GM19238 (cell line): ENCODE results near the gene CFAP299.
"Not testable (repeated sequence)": the region's sequence is repeated elsewhere in the genome, so short reads cannot be mapped to it uniquely, and the experiment has no call there.

Experiments used
- DNase-seq: peaks from one replicate; pipeline ENCODE4 v3.0.0; 2011; ENCODE audit warnings: low spot score; ENCODE audit not compliant: insufficient read length

CFAP299 gene

DNA sequence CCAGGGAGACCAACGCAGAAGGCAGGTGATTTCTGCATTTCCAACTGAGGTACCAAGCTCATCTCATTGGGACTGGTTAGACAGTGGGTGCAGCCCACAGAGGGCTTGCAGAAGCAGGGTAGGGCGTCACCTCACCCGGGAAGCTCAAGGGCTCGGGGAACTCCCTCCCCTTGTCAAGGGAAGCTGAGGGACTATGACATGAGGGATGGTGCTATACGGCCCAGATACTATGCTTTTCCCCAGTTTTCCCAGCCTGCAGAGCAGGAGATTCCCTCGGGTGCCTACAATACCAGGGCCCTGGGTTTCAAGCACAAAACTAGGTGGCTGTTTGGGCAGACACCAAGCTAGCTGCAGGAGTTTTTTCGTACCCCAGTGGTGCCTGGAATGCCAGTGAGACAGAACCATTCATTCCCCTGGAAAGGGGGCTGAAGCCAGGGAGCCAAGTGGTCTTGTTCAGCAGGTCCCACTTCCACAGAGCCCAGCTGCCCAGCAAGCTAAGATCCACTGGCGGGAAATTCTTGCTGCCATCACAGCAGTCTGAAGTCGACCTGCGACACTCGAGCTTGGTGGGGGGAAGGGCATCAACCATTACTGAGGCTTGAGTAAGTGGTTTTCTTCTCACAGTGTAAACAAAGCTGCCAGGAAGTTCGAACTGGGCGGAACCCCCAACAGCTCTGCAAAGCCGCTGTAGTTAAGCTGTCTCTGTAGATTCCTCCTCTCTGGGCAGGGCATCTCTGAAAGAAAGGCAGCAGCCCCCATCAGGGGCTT, 103.9 kb downstream of the CFAP299 start:
- not testable (repeated sequence) for DNase-seq

DNA sequence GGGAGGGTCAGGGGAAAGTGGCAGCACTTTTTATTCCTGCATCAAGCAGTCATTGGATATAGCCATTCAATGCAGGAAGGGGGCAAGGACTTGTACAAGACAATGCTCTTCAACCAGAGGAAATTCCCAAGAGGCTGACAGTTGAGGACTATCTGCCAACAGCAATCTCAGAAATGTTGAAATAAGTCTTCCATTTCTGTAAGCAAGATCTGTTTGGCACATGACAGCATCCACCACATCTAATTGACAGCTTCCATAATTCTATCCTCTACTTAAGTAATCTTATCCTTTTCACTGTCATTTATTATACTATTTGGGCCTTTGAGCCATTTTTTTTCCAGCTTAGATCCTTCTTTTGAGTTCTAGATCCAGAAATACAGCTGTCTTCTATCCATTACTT, 110.7 kb downstream of the CFAP299 start:
- no peak for DNase-seq

DNA sequence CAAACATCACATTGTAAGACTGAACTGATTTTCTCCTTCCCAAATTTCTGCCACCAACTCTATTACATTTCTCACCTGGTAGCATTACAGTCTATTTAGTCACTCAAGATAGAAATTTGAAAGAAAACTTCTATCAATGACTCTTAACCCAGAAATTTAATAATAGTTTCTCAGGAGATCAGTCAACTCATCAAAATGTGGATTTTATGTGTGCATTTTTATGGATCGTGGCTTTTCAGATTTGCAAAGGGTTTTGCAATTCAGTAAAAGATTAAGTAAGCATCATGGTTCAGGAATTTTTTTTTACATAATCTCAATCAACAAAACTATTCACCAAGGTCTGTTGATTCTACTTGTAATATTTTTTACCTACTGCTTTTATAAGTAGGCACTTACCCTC, 111.1 kb downstream of the CFAP299 start:
- DNase-seq, result no peak

DNA sequence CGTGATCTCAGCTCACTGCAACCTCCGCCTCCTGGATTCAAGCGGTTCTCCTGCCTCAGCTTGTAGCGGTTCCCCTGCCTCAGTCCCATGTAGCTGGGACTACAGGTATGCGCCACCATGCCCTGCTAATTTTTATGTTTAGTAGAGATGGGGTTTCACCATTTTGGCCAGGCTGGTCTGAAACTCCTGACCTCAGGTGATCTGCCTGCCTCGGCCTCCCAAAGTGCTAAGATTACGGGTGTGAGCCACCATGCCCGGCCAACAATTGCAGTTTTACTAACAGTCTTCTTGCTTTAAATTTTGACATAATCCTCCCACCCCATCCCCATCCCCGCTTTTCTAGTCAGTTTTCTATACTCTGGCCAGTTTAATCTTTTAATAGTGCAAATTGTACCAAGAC, 112.0 kb downstream of the CFAP299 start:
- DNase-seq, result no peak

DNA sequence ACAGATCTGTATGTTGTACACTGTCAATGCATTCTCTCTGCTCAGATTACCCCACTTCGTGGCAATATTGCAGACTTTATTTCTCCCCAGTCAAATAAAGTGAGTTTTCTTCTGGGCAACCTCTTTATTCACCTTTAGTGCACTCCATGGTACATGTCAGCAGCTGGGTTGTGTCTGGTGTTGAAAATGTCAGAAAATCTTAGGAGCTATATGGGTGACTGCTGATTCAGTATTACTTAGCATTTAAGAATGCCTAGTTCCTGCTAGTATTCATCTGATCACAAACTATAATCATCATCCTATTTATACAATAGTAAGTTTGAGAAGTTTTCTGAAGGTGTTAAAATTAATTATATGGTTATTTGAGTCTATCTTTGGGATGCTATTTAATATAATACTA, 112.5 kb downstream of the CFAP299 start:
- DNase-seq, result no peak

DNA sequence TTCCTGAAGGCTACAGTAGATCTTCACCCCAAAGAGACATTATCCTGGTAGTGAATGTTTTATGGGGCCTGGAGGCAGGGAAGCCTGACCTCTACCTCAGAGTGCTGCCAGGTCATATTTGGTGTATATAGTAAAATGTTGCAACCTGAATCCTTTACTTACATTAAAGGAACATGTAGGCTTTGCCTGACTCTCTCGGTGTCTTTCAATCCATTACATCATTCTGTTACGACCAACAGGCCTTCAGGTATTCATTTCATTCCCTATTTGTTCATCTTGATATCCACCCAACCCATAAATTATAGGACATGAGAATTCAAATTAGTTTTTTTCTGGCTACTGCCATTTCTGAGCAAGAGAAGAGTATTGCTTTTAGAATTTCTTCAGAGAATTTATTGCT, 116.5 kb downstream of the CFAP299 start:
- DNase-seq, result no peak

DNA sequence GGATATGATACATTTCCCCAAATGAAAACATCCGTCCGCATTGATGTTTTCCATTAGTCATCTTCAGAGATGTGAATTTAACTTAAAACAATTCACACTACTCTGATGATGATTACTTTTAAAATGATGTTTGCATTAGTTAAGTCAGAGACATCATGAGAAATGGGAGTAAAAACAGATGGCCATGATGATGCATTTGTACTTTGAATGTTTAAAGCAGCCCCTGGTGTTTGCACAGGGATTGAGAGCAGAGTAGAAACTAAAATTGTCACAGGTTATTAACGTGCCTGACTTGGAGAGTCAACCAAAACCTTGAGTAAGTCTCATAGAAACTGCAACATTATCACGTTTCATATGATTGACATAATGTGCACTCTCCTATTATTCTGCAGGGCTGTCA, 117.2 kb downstream of the CFAP299 start:
- no peak for DNase-seq

DNA sequence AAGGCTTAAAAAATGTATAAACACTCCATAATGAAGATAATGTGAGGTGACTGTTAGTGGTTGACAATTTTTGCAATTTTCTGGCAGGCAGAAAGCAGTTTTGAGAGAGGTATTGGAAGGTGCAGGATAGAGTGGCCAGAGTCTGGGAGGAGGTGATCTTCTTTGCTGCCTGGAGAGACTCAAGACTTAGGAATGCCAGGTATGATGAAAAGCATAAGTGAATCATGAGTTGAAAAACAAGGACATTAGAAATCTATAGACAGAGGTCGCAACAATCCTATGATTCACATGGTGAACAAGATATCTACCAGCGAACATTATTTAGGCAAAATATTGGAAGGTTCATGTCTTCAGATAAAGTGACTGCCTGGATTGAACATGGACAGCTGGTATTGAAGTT, 118.5 kb downstream of the CFAP299 start:
- no peak for DNase-seq

DNA sequence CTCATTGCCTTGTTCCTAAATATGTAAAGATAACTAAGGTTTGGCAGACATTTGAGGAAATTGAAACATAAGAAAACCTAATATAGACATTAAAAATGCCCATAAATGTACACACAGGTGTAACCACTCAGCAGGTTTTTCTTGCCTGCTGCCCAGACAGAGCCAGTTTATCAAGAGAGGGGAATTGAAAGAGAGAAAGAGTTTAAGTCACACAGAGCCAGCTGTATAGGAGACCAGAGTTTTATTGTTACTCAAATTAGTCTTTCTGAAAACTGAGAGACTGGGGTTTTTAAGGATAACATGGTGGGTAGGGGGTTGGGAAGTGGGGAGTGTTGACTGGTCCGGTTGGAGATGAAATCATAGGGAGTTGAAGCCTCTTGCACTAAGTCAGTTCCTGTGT, 119.0 kb downstream of the CFAP299 start:
- DNase-seq, result no peak

DNA sequence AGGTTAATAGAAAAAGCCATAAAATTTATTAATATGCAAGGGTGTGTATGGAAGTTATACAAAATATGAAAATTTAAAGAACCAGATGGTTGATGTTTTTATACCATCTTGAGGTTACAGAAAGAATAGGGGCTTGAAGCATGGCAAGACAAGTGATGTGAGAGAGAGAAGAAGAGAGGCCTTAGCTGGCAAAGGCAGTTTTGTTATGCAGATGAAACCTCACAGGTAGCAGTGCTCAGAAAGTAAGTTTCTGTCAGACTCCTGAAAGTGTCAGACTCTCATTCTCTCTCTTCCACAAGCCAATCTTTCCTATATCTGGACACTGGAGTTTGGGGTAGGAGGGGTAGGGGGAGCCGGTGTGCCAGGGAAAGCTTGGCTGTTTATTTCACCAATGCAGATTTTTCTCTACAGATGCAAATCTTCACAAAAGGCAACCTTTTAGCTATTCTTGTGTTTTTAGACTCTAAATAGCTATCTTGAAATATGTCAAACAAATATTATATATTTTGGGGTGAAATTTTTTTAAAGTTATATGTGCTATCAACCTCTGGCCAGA, 124.5 kb downstream of the CFAP299 start:
- no peak for DNase-seq

DNA sequence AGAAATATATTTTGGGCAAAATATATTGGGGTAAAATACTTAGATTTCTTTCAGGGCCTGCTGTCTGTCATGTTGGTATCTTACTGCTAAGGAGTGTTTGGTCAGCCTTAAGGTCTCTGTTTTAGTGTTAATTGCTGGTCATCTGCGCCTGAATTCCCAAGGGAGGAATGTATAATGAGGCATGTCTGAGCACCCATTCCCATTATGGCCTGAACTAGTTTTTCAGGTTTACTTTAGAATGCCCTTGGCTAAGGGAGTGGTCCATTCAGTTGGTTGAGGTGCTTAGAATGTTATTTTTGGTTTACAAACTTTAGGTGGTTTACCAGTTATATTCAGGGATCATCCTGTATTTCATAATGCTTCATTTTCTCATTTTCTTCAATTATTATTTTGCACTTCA, 125.9 kb downstream of the CFAP299 start:
- no peak for DNase-seq

DNA sequence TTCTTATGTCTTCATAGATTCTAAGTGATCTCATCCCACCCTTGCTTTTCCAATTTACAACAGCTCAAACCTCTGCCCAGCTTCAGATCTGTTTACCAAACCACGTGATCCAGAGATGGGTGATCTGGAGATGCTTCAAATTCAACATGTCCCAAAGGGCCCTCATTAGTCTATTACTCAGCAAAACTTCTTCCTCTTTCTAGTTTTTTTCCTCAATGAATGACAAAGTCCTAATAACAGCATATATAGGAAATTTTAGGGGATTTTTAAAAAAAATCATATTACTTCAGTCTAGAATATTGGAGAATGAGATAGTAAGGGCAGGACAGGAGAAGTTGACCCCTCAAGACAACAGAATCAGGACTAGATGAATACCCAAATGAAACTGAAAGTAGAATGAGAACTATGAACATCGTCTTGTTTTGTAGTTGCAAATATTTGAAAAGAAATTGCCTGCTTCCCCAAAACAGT, 127.1 kb downstream of the CFAP299 start:
- no peak for DNase-seq

DNA sequence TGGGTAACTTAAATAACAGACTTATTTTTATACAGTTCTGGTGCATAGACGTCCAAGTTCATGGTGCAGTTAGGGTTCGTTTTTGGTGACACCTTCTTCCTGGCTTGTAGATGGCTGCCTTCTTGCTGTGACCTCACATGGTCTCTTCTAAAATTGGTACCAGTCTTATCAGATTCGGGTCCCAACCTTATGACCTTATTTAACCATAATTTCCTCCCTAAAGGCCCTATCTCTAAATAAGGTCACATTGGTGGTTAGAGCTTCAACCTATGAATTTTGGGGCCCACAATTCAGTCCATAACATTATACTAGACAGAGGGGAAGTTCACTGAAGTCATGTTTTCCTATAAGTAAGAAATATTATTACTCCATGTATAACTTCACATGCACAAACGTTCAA, 128.0 kb downstream of the CFAP299 start:
- no peak for DNase-seq

DNA sequence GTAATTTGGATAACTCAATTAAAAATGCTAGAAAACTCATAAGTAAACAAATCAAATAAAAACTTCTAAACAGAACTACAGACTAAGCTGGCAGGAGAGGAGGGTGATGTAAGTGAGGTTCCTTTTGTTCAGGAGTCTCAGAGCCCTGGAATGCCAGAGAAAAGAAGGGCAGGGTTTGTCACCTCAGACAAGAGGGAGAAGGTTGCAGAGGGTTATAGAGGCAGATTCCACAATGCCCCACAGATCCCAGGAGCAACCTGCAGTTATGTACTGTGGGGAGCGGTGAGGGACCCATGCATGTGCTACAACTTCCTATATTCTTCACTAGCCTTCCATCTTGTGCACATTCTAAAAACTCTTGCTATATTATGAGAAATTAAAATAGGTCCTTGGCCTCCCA, 129.7 kb downstream of the CFAP299 start:
- no peak for DNase-seq

DNA sequence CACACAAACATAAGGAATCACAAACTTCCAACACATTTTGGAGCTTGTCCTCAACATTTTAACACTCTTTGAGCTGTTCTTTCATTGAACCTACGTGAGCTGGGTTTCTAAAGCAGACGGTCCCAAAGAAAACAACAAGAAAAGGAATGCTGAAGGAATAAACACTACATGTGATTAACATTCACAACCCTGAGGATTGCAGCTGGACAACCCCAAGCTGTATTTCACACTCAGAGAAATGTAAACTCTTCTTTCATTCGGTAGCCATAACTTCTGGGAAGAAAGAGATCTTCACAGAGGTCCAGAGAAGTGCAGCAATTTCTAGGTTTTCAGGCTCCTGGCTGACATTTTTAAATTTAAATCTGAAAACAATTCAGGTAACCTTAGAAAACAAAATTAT, 130.2 kb downstream of the CFAP299 start:
- no peak for DNase-seq

DNA sequence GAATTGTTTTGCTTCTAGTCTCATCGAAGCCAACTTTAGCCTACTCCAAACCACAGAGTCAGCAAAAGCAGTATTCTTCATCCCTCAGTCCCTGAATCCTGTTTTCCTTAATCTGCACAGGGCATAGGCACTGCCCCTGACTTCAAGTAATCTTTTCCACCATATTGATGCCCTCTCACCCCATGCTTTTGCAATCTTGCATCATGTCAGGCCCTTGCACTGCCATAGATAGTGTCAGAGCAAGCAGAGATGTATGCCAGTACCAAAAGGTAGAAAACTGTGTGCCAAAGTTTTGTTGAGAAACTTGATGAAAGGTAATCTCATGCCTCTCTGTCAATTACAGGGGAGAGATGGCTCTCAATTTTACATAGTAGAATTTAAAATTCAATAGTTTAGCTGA, 131.1 kb downstream of the CFAP299 start:
- DNase-seq, result no peak

DNA sequence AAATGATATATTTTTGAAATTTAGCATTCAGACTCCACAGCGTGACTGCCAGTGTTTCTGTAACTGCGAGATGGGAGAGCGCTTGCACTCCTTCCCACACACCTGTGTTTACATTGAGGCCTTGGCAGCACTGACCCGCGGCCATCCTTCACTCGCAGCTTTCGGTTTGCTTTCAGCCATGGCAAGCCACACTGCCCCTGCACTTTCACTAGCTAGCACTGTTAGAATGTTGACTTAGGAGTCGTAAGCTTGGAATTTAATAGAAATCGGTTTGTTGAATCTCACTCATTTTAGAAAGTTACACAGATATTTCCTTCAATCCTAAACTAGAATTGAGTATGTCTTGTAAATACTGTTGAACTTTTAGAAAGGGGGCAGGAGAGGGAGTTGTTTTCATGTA, 136.2 kb downstream of the CFAP299 start:
- DNase-seq, result no peak

DNA sequence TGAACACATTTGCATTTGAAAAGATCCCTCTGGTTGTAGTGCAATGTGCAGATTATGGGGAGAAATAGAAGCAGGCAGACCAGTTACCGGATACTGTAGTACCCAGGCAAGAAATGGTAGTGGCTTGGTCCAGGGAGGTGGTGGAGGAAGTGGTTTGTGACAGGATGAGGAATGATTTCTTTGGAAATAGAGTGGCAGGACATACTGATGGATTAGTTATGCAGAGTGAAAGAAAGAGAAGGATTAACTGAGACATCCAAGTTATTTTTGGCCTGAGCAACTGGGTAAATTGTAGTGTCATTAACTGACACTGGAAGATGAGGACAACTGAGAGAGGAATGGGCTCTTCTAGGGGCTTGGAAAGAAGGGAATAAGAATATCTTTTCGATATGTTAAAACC, 139.7 kb downstream of the CFAP299 start:
- DNase-seq, result no peak

DNA sequence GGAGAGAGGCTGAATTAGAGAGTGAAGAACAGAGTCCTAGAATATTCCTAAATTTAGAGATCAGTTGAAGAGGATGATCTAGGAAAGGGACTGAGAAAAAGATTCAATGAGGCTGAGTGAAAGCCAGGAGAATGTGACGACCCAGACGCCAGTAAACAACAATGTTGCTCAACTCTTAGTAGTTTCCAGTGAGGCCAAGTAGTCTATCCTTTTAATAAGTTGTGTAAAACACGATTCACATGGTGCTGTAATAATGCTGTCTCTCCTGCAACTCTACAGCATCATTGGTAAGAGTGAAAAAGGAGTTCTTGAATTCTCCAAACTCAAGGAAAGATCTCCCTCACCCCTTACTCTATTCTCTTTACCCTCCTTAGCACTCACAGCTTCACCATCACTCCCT, 140.3 kb downstream of the CFAP299 start:
- DNase-seq, result no peak

DNA sequence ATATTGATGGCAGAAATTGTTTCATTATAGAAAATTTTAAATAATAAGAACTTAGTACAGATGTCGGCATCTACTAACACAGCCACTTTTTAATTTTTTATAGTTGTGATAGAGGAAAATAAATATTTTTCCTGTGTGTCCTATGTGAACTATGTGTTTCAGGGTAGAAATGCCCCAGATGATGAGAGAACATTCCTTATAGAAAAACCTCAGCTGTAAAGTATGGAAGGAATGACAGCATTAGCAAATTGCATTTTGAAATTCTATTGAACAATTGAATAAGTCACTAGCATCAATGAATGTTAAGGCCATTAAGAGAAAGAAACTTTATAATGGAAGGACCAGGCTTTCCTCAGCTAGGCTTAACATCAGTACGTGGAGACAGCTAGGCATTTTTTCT, 149.2 kb downstream of the CFAP299 start:
- no peak for DNase-seq

DNA sequence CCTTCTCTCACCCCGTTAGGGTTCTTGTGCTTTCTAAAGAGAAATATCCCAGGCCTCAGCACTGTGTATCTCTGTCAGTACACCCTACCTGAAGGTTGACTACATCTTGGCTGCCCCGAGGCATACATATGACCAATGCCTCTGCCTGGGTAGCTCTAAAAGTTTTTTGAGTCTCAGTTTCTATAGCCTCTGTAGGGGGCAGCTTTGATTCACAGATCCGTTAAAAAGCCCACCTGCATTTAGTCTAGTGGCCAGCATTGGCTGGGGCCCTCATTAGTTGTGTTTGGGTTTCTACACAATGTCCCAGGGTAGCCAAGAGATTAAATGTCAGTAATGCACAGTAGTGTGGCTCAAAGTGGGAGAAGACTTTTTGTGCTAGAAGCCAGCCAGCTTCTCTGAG, 151.1 kb downstream of the CFAP299 start:
- DNase-seq, result no peak

DNA sequence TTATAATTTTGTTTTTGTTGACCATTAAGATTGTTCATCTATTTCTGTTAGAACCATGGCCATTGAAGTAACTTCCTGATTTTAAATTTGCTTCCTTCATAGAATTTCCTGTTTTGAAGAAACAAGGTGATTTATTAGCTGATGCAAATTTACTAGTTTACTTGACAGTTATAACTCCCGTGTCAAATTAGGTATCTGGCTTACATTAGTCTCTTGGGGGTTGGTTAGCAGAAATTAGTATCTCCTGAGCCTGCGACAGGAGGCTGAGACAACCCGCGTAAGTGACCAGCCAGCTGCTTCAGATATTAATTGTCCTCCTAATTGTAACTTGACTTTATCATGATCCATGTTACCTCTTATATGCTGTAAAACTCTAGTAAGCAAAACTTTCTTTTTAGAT, 154.3 kb downstream of the CFAP299 start:
- no peak for DNase-seq

DNA sequence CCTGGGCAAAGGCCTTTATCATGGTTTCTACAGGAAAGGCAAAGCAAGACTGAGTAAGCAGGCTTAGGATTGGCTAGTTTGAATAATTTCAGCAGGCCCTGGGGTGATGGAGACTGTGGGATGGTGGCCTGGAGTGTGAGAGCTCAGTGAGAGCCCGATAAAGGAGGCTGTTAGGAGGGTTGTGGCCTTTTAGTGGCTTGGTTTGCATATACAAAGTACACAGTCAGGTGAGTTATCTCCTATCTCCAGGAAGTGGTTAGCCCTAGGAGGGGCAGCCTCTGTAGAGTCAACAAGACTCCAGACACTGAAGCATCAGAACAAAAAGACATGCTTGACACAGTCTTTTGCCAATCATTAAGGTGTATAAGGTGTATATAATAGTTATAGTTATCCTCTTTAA, 157.2 kb downstream of the CFAP299 start:
- no peak for DNase-seq
